DND-41 (cell line): ENCODE results near the gene NEU2.

Experiments
- ATAC-seq: fragments of 200-7000 bp; cut with Tn5 transposase; 3 replicates; pipeline ENCODE4 v1.9.1; 2021; ENCODE audit warnings: low read depth; ENCODE audit not compliant: insufficient read depth
- DNase-seq: peaks from one replicate; pipeline ENCODE4 v3.0.0-alpha.2; 2020
- H2AFZ ChIP-seq: 2 replicates; pipeline ENCODE4 v1.6.0; 2012; ENCODE audit warnings: low read depth, low read length
- H3K27ac ChIP-seq: 2 replicates; pipeline ENCODE4 v1.5.1; 2012; ENCODE audit warnings: low read length, inconsistent platforms
- H3K27me3 ChIP-seq: fragments of 200-600 bp; sonication (generic); 2 replicates; pipeline ENCODE4 v1.6.0; 2012; ENCODE audit warnings: low read length, mild to moderate bottlenecking, inconsistent platforms; ENCODE audit not compliant: insufficient read depth, poor library complexity
- H3K36me3 ChIP-seq: 2 replicates; pipeline ENCODE4 v1.5.1; 2012; ENCODE audit warnings: low read length, inconsistent platforms; ENCODE audit not compliant: insufficient read depth
- H3K4me1 ChIP-seq: 2 replicates; pipeline ENCODE4 v1.5.1; 2012; ENCODE audit warnings: mild to moderate bottlenecking, low read length; ENCODE audit not compliant: insufficient read depth
- H3K4me2 ChIP-seq: 2 replicates; pipeline ENCODE4 v1.6.0; 2012; ENCODE audit warnings: mild to moderate bottlenecking, moderate library complexity, low read length, inconsistent platforms; ENCODE audit not compliant: insufficient read depth
- H3K4me3 ChIP-seq, 2 experiments: fragments of 200-600 bp in 1 of 2; shearing (Covaris generic) in 1 of 2; 2 replicates each; pipeline ENCODE4 v1.5.1; 2012 to 2016; ENCODE audit warnings: inconsistent platforms in 2 of 2, low read length in 2 of 2, mild to moderate bottlenecking in 2 of 2, low read depth in 1 of 2, moderate library complexity in 1 of 2
- H3K79me2 ChIP-seq: 2 replicates; pipeline ENCODE4 v1.6.0; 2012; ENCODE audit warnings: low read length, inconsistent platforms; ENCODE audit not compliant: insufficient read depth
- H3K9ac ChIP-seq: 2 replicates; pipeline ENCODE4 v1.6.0; 2012; ENCODE audit warnings: low read depth, mild to moderate bottlenecking, inconsistent platforms, low read length, moderate library complexity
- H3K9me3 ChIP-seq: 2 replicates; pipeline ENCODE4 v1.5.1; 2012; ENCODE audit warnings: low read length, moderate library complexity, mild to moderate bottlenecking, inconsistent platforms; ENCODE audit not compliant: insufficient read depth, severe bottlenecking
- H4K20me1 ChIP-seq: 2 replicates; pipeline ENCODE4 v1.6.0; 2012; ENCODE audit warnings: low read length; ENCODE audit not compliant: insufficient read depth
- CTCF ChIP-seq: IDR thresholded peaks from 2 replicates; pipeline ENCODE4 v1.5.1; 2012; ENCODE audit warnings: borderline replicate concordance, low read length, moderate library complexity, mild to moderate bottlenecking; ENCODE audit not compliant: poor library complexity, severe bottlenecking; ENCODE audit errors: extremely low read depth
- EZH2 ChIP-seq: IDR thresholded peaks from 3 replicates; pipeline ENCODE4 v1.6.1; 2012; ENCODE audit warnings: borderline replicate concordance, low read depth, mild to moderate bottlenecking, moderate library complexity, low read length, inconsistent platforms; ENCODE audit not compliant: severe bottlenecking

The NEU2 gene

GRCh38 chr2:233003658-233004555, 28.6 kb upstream of the NEU2 start:
- Histone ChIP-seq H3K79me2 (no peaks in the 10 kb centered on the region), H3K27ac (no peak overlapping the region), H3K4me3 (no peak overlapping the region), H3K4me1 (no peaks in the 10 kb centered on the region), H3K9me3 (no peaks in the 10 kb centered on the region), H3K9ac (no peak overlapping the region), H3K36me3 (no peaks in the 10 kb centered on the region), H4K20me1 (no peaks in the 10 kb centered on the region), H2AFZ (no peak overlapping the region), H3K4me2 (no peak overlapping the region), H3K27me3 (peaks cover 4% of the 10 kb centered on the region)
- TF ChIP-seq EZH2 (no peak), CTCF (no peak)
- no peak for ATAC-seq
- DNase-seq = no peak

- Histone ChIP-seq H3K36me3 (no peaks in the 10 kb centered on the region), H3K79me2 (no peaks in the 10 kb centered on the region), H3K9me3 (no peaks in the 10 kb centered on the region), H3K4me3 (no peak overlapping the region), H3K27ac (no peak overlapping the region), H3K9ac (no peak overlapping the region), H3K4me1 (no peaks in the 10 kb centered on the region), H3K27me3 (peaks cover 4% of the 10 kb centered on the region), H4K20me1 (no peaks in the 10 kb centered on the region), H3K4me2 (no peak overlapping the region), H2AFZ (no peak overlapping the region)
- TF ChIP-seq EZH2 = no peak
- no peak for TF ChIP-seq CTCF
- DNase-seq = no peak
- no peak for ATAC-seq
Measured at GRCh38 chr2:233005096-233005495, 27.4 kb upstream of the NEU2 start.

GRCh38 chr2:233006648-233007047, 25.8 kb upstream of the NEU2 start:
- Histone ChIP-seq H3K27me3 (peaks cover 4% of the 10 kb centered on the region), H3K27ac (no peak overlapping the region), H3K4me3 (no peak overlapping the region), H3K9me3 (no peaks in the 10 kb centered on the region), H3K79me2 (no peaks in the 10 kb centered on the region), H3K4me1 (no peaks in the 10 kb centered on the region), H3K9ac (no peak overlapping the region), H3K4me2 (no peak overlapping the region), H4K20me1 (no peaks in the 10 kb centered on the region), H3K36me3 (no peaks in the 10 kb centered on the region), H2AFZ (no peak overlapping the region)
- no peak for DNase-seq
- TF ChIP-seq CTCF = no peak
- no peak for TF ChIP-seq EZH2
- no peak for ATAC-seq
